Measurements from ENCODE around the gene OPHN1. TPM values are rescaled to one million over a fixed set of nuclear protein-coding genes. Genes with fewer than 3 reads are reported as not detected.

The OPHN1 gene
- total RNA-seq, 1 experiment from 2014 or later: not detected

GRCh38 chrX:68372665-68373064, 60.6 kb downstream of the OPHN1 start:
- Histone ChIP-seq H3K9me3 (ENCODE audit: low read length) (no peaks in the 10 kb centered on the region; the same call in 1 of the 2 replicates), H3K4me2 (ENCODE audit: low read depth, low read length, poor library complexity, severe bottlenecking) (no peak overlapping the region), H4K20me1 (ENCODE audit: insufficient read depth, low read depth, low read length) (no peaks in the 10 kb centered on the region), H3K4me1 (ENCODE audit: low read length) (no peaks in the 10 kb centered on the region), H2AFZ (ENCODE audit: low read length) (no peak overlapping the region), H3K9ac (ENCODE audit: low read length) (no peak overlapping the region), H3K9me2 (replicated peaks; ENCODE audit: insufficient read depth, low read length) (no peaks in the 10 kb centered on the region), H3K79me2 (ENCODE audit: low read length) (no peaks in the 10 kb centered on the region), H3K27ac (ENCODE audit: low read length) (no peak overlapping the region), H3K27me3 (ENCODE audit: low read length) (no peaks in the 10 kb centered on the region), H3K36me3 (ENCODE audit: insufficient read depth, low read length) (no peaks in the 10 kb centered on the region), H3K4me3 (ENCODE audit: low read length) (no peak overlapping the region)
- DNase-seq: no peak

DNA sequence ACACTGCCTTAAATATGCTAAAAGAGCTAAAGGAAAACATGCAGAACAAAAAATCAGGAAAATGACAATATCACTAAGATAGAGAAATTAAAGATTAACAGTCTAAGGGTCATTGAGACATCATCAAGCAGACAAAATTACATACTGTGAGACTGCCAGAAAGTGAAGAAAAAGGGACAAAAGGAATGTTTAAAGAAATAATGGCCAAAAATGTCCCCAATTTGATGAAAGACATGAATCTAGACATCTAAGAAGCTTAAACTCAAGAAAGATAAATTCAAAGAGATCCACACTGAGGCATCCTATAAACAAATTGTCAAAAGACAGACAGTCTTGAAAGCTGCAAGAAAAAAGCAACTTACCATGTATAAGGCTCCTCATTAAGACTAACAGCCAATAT, 63.7 kb downstream of the OPHN1 start:
- Histone ChIP-seq H3K27me3 (ENCODE audit: low read length) (no peaks in the 10 kb centered on the region), H3K79me2 (ENCODE audit: low read length) (no peaks in the 10 kb centered on the region), H3K4me1 (ENCODE audit: low read length) (no peaks in the 10 kb centered on the region), H3K27ac (ENCODE audit: low read length) (no peak overlapping the region), H3K36me3 (ENCODE audit: insufficient read depth, low read length) (no peaks in the 10 kb centered on the region), H2AFZ (ENCODE audit: low read length) (no peak overlapping the region), H3K4me2 (ENCODE audit: low read depth, low read length, poor library complexity, severe bottlenecking) (no peak overlapping the region), H3K9ac (ENCODE audit: low read length) (no peak overlapping the region), H3K9me3 (ENCODE audit: low read length) (no peaks in the 10 kb centered on the region; the same call in 1 of the 2 replicates), H4K20me1 (ENCODE audit: insufficient read depth, low read depth, low read length) (no peaks in the 10 kb centered on the region), H3K9me2 (replicated peaks; ENCODE audit: insufficient read depth, low read length) (no peaks in the 10 kb centered on the region), H3K4me3 (ENCODE audit: low read length) (no peak overlapping the region)
- no peak for DNase-seq

GRCh38 chrX:68365341-68365740, 68.0 kb downstream of the OPHN1 start:
- no peak overlapping the region for H3K4me3 ChIP-seq (ENCODE audit: low read length)
- no peaks in the 10 kb centered on the region for H4K20me1 ChIP-seq (ENCODE audit: insufficient read depth, low read depth, low read length)
- H3K4me2 ChIP-seq (ENCODE audit: low read depth, low read length, poor library complexity, severe bottlenecking): no peak overlapping the region
- no peaks in the 10 kb centered on the region for H3K27me3 ChIP-seq (ENCODE audit: low read length)
- no peaks in the 10 kb centered on the region for H3K79me2 ChIP-seq (ENCODE audit: low read length)
- no peaks in the 10 kb centered on the region for H3K9me2 ChIP-seq (replicated peaks; ENCODE audit: insufficient read depth, low read length)
- DNase-seq: no peak
- H2AFZ ChIP-seq (ENCODE audit: low read length): no peak overlapping the region
- H3K9me3 ChIP-seq (ENCODE audit: low read length): no peaks in the 10 kb centered on the region; the same call in 1 of the 2 replicates
- H3K36me3 ChIP-seq (ENCODE audit: insufficient read depth, low read length): no peaks in the 10 kb centered on the region
- H3K9ac ChIP-seq (ENCODE audit: low read length): no peak overlapping the region
- H3K27ac ChIP-seq (ENCODE audit: low read length): no peak overlapping the region
- H3K4me1 ChIP-seq (ENCODE audit: low read length): no peaks in the 10 kb centered on the region

DNA sequence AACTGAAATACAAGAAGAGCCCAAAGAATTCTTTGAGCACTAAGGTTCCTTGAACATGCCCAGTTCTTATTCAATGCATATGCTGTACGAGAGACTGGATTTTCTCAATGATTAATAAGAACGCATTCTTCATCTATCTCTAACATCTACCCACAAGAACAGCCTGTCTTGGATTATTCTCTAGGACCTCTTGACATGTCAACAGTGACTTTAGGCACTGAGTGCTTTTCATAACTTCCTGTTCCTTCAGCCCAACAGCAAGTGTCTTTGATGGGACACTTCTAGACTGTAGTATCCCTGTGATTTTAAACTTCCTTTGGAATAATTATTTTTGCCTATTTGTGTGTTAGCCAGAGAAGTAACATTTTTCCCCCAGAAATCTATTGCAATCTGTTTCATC, 69.3 kb downstream of the OPHN1 start:
- H2AFZ ChIP-seq (ENCODE audit: low read length): no peak overlapping the region
- no peaks in the 10 kb centered on the region for H3K4me1 ChIP-seq (ENCODE audit: low read length)
- H3K27me3 ChIP-seq (ENCODE audit: low read length): no peaks in the 10 kb centered on the region
- no peaks in the 10 kb centered on the region for H3K79me2 ChIP-seq (ENCODE audit: low read length)
- no peak overlapping the region for H3K4me3 ChIP-seq (ENCODE audit: low read length)
- no peaks in the 10 kb centered on the region for H4K20me1 ChIP-seq (ENCODE audit: insufficient read depth, low read depth, low read length)
- no peak for DNase-seq
- no peak overlapping the region for H3K9ac ChIP-seq (ENCODE audit: low read length)
- H3K9me2 ChIP-seq (replicated peaks; ENCODE audit: insufficient read depth, low read length): no peaks in the 10 kb centered on the region
- no peaks in the 10 kb centered on the region for H3K36me3 ChIP-seq (ENCODE audit: insufficient read depth, low read length)
- no peak overlapping the region for H3K4me2 ChIP-seq (ENCODE audit: low read depth, low read length, poor library complexity, severe bottlenecking)
- H3K9me3 ChIP-seq (ENCODE audit: low read length): no peaks in the 10 kb centered on the region; the same call in 1 of the 2 replicates
- no peak overlapping the region for H3K27ac ChIP-seq (ENCODE audit: low read length)

DNA sequence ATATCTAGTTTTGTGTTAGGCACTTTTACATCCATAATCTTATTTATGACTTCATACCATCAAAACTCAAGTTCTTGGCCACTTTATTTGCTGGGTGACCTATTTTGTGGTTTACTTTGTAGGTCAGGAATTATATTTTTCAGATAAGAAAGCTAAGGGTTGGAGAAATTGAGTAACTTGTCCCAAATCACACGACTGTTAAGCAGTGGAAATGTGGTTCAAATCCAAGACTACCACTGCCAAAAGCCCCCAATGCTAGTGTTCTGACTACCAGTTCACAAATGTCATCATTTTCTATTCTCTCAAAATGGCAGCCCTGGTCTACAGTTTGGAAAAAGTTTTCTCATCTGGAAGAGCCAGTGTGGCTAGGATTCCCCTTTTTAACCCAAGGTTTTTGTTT, 74.6 kb downstream of the OPHN1 start:
- Histone ChIP-seq H3K4me2 (ENCODE audit: low read depth, low read length, poor library complexity, severe bottlenecking) (no peak overlapping the region), H3K9me2 (replicated peaks; ENCODE audit: insufficient read depth, low read length) (no peaks in the 10 kb centered on the region), H3K4me3 (ENCODE audit: low read length) (no peak overlapping the region), H3K27me3 (ENCODE audit: low read length) (no peaks in the 10 kb centered on the region), H4K20me1 (ENCODE audit: insufficient read depth, low read depth, low read length) (no peaks in the 10 kb centered on the region), H3K27ac (ENCODE audit: low read length) (no peak overlapping the region), H3K79me2 (ENCODE audit: low read length) (no peaks in the 10 kb centered on the region), H3K9me3 (ENCODE audit: low read length) (no peaks in the 10 kb centered on the region; the same call in 1 of the 2 replicates), H3K4me1 (ENCODE audit: low read length) (no peaks in the 10 kb centered on the region), H3K36me3 (ENCODE audit: insufficient read depth, low read length) (no peaks in the 10 kb centered on the region), H3K9ac (ENCODE audit: low read length) (no peak overlapping the region), H2AFZ (ENCODE audit: low read length) (no peak overlapping the region)
- DNase-seq: no peak

DNA sequence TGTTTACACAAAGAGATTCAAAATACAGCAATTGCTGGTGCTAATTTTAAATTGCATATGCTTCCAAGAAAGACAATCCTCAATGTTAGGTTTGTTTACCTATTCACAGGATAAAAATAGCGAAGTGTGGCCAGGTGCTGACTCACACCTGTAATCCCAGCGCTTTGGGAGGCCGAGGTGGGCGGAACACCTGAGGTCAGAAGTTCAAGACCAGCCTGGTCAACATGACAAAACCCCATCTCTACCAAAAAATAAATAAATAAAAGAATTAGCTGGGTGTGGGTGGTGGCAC, 77.7 kb downstream of the OPHN1 start:
- Histone ChIP-seq H3K4me3 (ENCODE audit: low read length) (no peak overlapping the region), H4K20me1 (ENCODE audit: insufficient read depth, low read depth, low read length) (no peaks in the 10 kb centered on the region), H3K27ac (ENCODE audit: low read length) (no peak overlapping the region), H3K36me3 (ENCODE audit: insufficient read depth, low read length) (no peaks in the 10 kb centered on the region), H3K4me2 (ENCODE audit: low read depth, low read length, poor library complexity, severe bottlenecking) (no peak overlapping the region), H3K9ac (ENCODE audit: low read length) (no peak overlapping the region), H3K9me2 (replicated peaks; ENCODE audit: insufficient read depth, low read length) (no peaks in the 10 kb centered on the region), H3K4me1 (ENCODE audit: low read length) (no peaks in the 10 kb centered on the region), H3K79me2 (ENCODE audit: low read length) (no peaks in the 10 kb centered on the region), H3K9me3 (ENCODE audit: low read length) (no peaks in the 10 kb centered on the region; the same call in 1 of the 2 replicates), H3K27me3 (ENCODE audit: low read length) (no peaks in the 10 kb centered on the region), H2AFZ (ENCODE audit: low read length) (no peak overlapping the region)
- DNase-seq: no peak

GRCh38 chrX:68354879-68355628, 78.2 kb downstream of the OPHN1 start:
- Histone ChIP-seq H3K4me2 (ENCODE audit: low read depth, low read length, poor library complexity, severe bottlenecking) (no peak overlapping the region), H3K79me2 (ENCODE audit: low read length) (no peaks in the 10 kb centered on the region), H3K4me3 (ENCODE audit: low read length) (no peak overlapping the region), H2AFZ (ENCODE audit: low read length) (no peak overlapping the region), H4K20me1 (ENCODE audit: insufficient read depth, low read depth, low read length) (no peaks in the 10 kb centered on the region), H3K27me3 (ENCODE audit: low read length) (no peaks in the 10 kb centered on the region), H3K36me3 (ENCODE audit: insufficient read depth, low read length) (no peaks in the 10 kb centered on the region), H3K27ac (ENCODE audit: low read length) (no peak overlapping the region), H3K4me1 (ENCODE audit: low read length) (no peaks in the 10 kb centered on the region), H3K9me2 (replicated peaks; ENCODE audit: insufficient read depth, low read length) (no peaks in the 10 kb centered on the region), H3K9me3 (ENCODE audit: low read length) (no peaks in the 10 kb centered on the region; the same call in 1 of the 2 replicates), H3K9ac (ENCODE audit: low read length) (no peak overlapping the region)
- no peak for DNase-seq

DNA sequence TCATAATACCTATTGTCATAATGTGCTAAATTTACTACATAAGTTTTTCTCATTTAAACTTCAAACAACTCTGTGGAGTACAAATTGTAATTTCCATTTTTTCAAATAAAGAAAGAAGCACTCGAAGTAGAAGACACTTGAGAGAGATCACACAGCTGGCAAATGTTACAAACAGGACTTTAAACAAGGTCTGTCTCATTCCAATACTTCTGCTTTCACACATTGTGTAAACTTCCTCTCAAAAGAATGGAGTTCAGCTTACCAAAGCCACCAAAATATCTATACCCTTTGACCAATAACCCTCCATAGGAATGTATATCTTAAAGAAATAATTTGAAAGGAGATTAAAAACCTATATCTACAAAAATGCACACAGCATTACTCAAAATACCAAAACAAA, 88.3 kb downstream of the OPHN1 start:
- no peak overlapping the region for H3K27ac ChIP-seq (ENCODE audit: low read length)
- no peaks in the 10 kb centered on the region for H3K4me1 ChIP-seq (ENCODE audit: low read length)
- no peaks in the 10 kb centered on the region for H3K79me2 ChIP-seq (ENCODE audit: low read length)
- H3K4me2 ChIP-seq (ENCODE audit: low read depth, low read length, poor library complexity, severe bottlenecking): no peak overlapping the region
- no peak overlapping the region for H3K4me3 ChIP-seq (ENCODE audit: low read length)
- no peak overlapping the region for H3K9ac ChIP-seq (ENCODE audit: low read length)
- no peaks in the 10 kb centered on the region for H4K20me1 ChIP-seq (ENCODE audit: insufficient read depth, low read depth, low read length)
- no peak for DNase-seq
- no peaks in the 10 kb centered on the region for H3K36me3 ChIP-seq (ENCODE audit: insufficient read depth, low read length)
- H2AFZ ChIP-seq (ENCODE audit: low read length): no peak overlapping the region
- no peaks in the 10 kb centered on the region for H3K9me3 ChIP-seq (ENCODE audit: low read length)
- no peaks in the 10 kb centered on the region for H3K9me2 ChIP-seq (replicated peaks; ENCODE audit: insufficient read depth, low read length)
- no peaks in the 10 kb centered on the region for H3K27me3 ChIP-seq (ENCODE audit: low read length)

Measured in Karpas-422 (cell line).